Raji (cell line): ENCODE results near the gene PICK1.

Experiments
- POLR2A ChIP-seq: IDR thresholded peaks from 2 replicates; pipeline ENCODE4 v1.6.1; 2011; ENCODE audit warnings: low read depth, low read length, control low read depth; ENCODE audit not compliant: insufficient read depth

PICK1 gene

GRCh38 chr22:38056969-38057891 is at the start of gene PICK1:
Gene PICK1, plus strand, starts transcription at chr22:38057404. Its CDS starts 406 bp downstream, at chr22:38057810.
- TF ChIP-seq POLR2A, result peak; percentile 50

- no peak for TF ChIP-seq POLR2A
Measured at GRCh38 chr22:38009000-38009806, 48.0 kb upstream of the PICK1 start.

DNA sequence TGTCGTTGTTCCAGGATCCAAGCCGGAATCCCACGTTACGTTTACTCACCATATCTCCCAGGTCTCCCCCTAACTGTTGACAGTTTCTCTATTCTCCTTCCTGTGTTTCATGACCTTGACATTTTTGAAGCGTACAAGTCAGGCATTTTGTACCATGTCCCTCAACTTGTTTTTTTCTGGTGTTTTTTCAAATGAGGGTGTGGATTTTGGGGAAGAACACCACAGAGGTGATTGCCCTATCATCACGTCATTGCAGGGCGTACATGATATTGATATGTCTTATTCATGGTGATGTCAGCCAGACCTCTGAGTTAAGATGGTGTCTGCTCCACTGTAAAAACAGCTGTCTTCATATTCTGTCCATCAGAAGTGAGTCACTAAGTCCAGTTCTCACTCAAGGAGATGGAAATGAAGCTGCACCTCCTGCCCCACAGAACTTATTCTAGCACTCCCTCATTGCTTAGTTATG is 44.6 kb upstream of the PICK1 start:
- no peak for TF ChIP-seq POLR2A

GRCh38 chr22:38014083-38014482 is 43.1 kb upstream of the PICK1 start:
- no peak for TF ChIP-seq POLR2A

DNA sequence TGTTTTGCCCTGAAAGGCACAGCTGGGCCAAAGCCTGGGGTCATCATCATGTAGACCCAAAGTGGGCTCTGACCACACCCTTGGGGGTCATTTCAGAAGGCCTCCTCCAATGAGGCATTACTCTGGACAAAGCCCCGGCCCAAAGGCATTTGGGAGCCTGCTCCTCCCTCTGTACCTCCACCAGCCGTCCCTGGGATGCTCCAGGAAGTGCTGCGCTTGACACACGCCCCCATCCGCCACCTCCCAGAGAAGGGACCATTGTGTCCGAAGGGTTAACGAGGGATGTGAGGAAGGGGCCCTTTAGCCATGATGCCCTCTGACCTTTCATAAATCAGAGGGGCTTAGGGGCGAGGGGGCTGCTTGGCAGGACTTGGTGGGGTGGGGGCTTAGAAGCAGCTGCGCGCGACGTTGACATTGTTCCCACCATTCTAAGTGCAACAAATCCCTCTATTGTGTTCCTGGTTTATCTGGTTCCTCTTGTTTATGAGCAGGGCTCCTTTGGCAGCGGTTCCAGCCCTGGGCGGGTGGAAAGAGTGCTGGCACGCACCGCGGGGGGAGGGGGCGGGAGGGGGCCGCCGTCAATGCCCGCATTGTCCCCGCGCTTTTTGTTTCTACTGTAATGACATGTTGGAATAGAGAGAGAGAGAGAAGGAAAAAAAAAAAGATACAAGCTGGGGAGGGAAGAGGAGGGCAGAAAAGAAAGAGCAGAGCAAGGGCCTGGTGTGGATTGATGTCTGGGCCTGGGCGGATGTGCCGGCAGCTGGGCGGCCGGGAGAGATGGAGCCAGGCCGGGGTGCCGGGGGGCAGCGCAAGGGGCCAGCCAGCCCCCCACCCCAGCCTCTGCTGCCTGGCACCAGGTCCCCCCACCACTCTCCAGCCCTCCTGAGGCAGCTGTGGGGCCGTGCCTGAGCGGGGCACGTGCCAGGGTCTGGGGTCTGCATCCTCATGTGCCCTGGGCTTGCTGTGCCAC is 40.7 kb upstream of the PICK1 start:
- no peak for TF ChIP-seq POLR2A

- TF ChIP-seq POLR2A, result no peak
Measured at GRCh38 chr22:38017272-38017920, 39.8 kb upstream of the PICK1 start.

DNA sequence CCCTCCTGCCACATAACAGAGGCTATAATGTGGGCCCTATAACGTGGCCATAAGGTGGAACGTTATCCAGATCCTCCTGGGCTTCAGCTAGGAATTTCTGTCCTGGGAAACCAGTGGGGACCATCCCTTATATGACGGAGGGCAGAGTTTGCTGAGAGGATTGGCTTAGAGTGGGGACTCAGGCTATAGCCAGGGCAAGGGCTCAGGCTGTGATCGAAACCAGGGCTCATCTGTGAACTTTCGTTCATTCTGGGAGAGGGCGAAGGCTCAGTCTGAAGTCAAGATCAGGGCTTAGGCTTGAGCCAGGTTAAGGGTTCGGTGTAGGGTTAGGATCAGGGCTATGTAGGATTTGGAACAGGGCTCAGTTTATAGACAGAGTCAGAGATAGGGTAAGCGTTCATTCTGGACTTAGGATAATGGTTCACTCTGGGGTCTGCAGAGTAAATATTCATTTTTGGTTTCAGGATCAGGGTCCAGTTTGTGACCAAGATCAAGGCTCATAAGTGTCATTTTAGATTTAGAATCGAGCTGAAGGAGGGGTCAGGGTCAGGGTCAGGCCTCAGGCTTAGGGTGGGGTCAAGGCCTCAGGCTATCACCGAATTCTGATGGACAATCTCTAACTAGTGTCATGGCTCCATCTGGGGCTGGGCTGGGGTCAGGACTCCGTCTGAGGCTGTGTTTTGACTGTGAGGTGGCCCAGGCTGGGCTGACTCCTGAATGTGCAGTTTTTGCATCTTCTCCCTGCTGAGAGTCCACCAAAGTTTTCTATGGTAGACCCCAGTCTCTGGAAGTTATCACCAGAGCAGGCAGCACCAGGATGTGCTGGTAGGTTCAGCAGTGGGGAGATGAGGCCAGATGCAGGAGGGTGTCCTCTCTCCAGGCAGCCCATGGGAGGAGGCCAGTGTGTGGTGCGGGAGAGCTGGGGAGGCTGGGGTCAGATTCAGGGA is 39.0 kb upstream of the PICK1 start:
- TF ChIP-seq POLR2A, result no peak

DNA sequence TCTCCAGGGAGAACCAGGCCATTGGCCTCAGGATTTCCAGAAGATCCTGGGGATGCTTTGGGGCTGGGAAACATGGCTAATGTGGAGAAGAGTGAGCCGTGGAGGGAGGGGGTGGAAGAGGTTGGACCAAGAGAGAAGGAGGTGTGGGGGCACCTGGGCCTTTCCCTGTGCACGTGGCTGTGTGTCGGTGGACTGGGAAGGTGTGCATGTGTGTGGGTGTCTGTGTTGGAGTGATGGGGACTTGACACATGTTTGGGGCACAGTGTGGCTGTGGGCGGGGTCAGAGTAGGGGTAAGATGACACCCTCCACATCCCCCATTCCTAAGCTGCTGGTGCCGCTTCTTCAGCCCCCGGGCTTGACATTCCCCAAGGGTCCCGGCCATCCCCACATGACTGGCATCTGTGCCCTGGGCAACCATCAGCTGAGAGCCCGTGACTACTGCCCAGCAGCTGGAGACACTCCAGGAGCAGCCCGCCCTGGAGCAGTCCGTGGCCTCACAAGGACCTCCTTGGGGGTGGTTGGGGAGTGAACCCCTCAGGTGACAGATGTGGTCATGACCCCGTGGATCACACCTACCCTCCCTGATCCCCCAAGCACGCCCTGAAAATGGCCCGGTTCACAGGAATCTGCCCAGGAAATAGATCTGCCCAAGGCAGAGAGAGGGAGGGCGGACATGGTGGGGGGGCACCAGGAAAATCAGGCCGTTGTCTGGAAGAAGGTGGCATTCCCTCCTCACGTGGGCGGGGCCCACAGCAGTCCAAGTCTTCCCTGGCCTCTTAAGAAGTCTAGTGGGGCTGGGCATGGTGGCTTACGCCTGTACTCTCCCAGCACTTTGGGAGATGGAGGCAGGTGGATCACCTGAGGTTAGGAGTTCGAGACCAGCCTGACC is 38.0 kb upstream of the PICK1 start:
- TF ChIP-seq POLR2A, result no peak

GRCh38 chr22:38021206-38021605 is 36.0 kb upstream of the PICK1 start:
- TF ChIP-seq POLR2A, result no peak

DNA sequence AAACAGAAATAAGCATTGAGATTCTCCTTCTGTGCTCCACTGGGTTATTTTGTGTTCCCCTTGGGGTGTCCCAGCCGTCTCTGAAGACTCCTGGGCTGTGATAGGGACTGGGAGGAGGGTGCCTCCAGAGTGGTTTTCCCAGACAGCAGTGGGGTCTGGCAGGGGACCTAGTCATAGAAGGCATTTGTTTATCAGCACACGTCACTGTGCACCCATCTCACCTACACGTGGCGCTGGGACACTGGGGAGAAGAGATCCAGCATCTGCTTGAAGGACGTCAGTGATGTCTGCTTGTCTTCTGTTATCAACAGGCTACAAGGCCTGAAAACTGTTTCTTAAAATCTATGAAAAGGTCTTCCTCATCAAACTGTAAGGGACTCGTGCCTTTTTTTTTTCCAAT is 34.2 kb upstream of the PICK1 start:
- TF ChIP-seq POLR2A, result no peak

GRCh38 chr22:38025514-38025913 is 31.7 kb upstream of the PICK1 start:
- no peak for TF ChIP-seq POLR2A
